Measurements from ENCODE around the gene ANKRD44. TPM values are rescaled to one million over a fixed set of nuclear protein-coding genes. Genes with fewer than 3 reads are reported as not detected.
"Not testable (repeated sequence)": the region's sequence is repeated elsewhere in the genome, so short reads cannot be mapped to it uniquely, and the experiment has no call there.

Gene ANKRD44
- total RNA-seq, 2 donors from 2014 or later: 7.0 to 7.9 TPM

DNA sequence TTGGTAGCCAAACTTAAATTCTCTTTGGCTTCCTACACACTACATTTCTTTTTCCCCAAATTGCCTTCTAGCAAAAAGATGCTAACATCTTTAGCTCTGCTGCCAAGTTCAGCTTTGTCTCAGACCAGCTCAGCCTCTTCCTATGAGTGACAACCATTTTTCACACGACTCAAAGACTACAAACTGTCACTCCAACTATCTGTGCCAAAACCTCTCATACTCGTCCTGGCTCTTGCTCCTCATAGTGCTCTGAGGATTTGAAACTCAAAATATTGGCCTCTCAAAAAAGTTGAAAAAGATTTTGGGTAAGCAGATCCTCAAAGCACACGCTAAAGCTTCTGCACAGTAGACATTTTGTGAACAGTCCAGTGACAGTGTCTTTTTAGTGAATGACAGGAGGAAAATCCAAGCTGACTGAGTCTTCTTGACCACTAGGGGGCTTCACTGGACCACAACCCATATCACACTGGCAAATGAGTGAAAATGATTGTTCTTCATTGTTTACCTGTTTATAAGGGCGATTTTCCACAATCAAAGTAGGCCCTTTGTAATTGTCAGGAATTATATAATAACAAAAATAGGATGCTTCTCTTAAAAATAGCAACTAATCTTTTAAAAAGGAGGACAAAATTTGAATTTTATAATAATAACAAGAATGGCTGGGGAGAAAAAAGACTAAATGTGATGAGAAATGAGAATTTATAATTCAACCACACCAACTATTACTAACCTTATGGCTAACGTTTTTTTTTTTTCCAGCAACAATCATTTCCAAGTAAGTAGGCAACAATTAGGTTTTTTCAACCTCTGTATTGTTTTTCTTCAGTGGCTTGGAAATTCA is 298.6 kb downstream of the ANKRD44 start:
- Histone ChIP-seq H3K36me3 (no peaks in the 10 kb centered on the region), H3K9me3 (no peaks in the 10 kb centered on the region), H3K27me3 (no peaks in the 10 kb centered on the region), H3K9ac (ENCODE audit: low read depth in 2 of 2, low read length in 2 of 2) (no peak overlapping the region), H3K27ac (no peak overlapping the region), H3K4me1 (no peaks in the 10 kb centered on the region), H3K4me3 (no peak overlapping the region)
- TF ChIP-seq, protein P1, sequence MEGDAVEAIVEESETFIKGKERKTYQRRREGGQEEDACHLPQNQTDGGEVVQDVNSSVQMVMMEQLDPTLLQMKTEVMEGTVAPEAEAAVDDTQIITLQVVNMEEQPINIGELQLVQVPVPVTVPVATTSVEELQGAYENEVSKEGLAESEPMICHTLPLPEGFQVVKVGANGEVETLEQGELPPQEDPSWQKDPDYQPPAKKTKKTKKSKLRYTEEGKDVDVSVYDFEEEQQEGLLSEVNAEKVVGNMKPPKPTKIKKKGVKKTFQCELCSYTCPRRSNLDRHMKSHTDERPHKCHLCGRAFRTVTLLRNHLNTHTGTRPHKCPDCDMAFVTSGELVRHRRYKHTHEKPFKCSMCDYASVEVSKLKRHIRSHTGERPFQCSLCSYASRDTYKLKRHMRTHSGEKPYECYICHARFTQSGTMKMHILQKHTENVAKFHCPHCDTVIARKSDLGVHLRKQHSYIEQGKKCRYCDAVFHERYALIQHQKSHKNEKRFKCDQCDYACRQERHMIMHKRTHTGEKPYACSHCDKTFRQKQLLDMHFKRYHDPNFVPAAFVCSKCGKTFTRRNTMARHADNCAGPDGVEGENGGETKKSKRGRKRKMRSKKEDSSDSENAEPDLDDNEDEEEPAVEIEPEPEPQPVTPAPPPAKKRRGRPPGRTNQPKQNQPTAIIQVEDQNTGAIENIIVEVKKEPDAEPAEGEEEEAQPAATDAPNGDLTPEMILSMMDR (IDR thresholded peaks at IDR 0.05): peak; percentile 83
- intact Hi-C loops (cut with DNase I): loop anchor here (5.0 to 10.0 kb wide), 3 partner anchors 95 to 365 kb away; no protein-coding TSS in a partner anchor
- DNase-seq: no peak

GRCh38 chr2:197011021-197011417 is 299.6 kb downstream of the ANKRD44 start:
- no peak for DNase-seq

DNA sequence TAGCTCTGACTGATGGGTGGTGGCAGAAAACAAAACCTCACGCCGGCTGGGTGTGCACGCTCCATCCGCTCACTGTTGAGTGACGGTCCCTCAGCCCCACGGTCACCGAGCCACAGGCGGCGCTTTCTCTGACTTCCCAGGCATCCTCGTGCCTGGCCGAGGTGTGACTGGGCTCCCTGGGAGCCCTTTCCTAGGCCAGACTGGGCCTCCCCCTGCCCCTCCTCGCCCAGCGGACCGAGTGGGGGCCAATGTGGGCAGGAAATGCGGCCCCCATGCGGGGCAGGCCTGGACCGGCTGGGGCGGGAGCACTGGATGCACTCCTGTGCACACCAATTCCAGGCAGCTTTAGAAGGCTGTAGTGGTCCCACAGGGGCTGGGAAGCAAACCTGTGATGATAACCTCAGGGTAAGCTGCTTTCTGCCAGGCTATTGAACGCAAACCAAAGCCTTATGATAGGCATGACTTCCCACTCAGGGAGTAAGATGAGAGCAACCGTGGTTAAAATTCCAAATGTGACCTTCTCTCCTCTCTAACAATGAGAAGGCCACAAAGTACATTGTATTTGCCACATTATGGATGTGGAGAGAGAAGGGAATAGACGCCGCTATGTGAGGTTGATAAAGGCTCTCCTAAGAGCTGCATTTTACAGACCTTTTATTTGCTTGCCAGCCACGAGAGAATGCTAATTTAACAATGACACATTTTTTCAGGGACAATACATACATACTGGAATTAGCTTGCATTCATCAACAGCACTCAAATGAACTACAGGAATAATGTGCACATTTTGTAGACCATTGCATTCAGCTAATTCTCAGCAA is 300.2 kb downstream of the ANKRD44 start:
- intact Hi-C loops (cut with DNase I): loop anchor here (5.0 to 10.0 kb wide), 3 partner anchors 97 to 367 kb away; no protein-coding TSS in a partner anchor
- TF ChIP-seq, protein P1 (IDR thresholded peaks at IDR 0.05): no peak

More at GRCh38 chr2:197011021-197011417, 299.6 kb downstream of the ANKRD44 start:
- Histone ChIP-seq H3K27ac (no peak overlapping the region), H3K4me3 (no peak overlapping the region), H3K9me3 (no peaks in the 10 kb centered on the region), H3K36me3 (no peaks in the 10 kb centered on the region), H3K27me3 (no peaks in the 10 kb centered on the region), H3K4me1 (no peaks in the 10 kb centered on the region), H3K9ac (ENCODE audit: low read depth in 2 of 2, low read length in 2 of 2) (no peak overlapping the region)
- intact Hi-C loops (cut with DNase I): loop anchor here (5.0 to 10.0 kb wide), 3 partner anchors 96 to 366 kb away; no protein-coding TSS in a partner anchor
- TF ChIP-seq, protein P1 (IDR thresholded peaks at IDR 0.05): no peak

DNA sequence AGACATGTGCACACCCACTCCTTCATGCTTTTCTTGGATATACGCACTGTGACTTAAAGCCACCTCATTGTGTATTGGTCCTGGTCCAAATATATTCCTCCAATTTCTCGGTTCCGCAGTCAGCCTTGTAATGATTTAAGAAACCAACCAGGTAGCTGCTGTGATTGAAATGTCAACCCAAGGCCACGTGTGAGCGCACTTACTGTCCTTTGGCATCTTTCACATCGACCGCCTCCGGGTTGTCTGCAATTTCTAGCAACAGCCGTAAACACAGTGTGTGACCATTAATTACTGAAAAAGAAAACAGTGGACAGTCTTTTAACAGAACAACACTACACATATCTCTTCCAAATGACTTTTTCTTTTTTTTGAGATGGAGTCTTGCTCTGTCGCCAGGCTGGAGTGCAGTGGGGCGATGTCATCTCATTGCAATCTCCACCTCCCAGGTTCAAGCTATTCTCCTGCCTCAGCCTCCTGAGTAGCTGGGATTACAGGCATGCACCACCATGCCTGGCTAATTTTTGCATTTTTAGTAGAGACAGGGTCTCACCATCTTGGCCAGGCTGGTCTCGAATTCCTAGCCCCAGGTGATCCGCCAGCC is 301.7 kb downstream of the ANKRD44 start:
- H3K9ac ChIP-seq (ENCODE audit: low read depth in 2 of 2, low read length in 2 of 2); DNase-seq; H3K9me3 ChIP-seq; H3K4me1 ChIP-seq; H3K27ac ChIP-seq; H3K4me3 ChIP-seq; H3K27me3 ChIP-seq; H3K36me3 ChIP-seq: not testable (repeated sequence)
- intact Hi-C loops (cut with DNase I): loop anchor here (10.0 kb wide), 1 partner anchor 154 kb away; no protein-coding TSS in a partner anchor

More for the DNA sequence above, 300.2 kb downstream of the ANKRD44 start:
- H3K9ac ChIP-seq (ENCODE audit: low read depth in 2 of 2, low read length in 2 of 2): no peak overlapping the region
- no peak overlapping the region for H3K27ac ChIP-seq
- no peaks in the 10 kb centered on the region for H3K27me3 ChIP-seq
- no peaks in the 10 kb centered on the region for H3K4me1 ChIP-seq
- no peaks in the 10 kb centered on the region for H3K36me3 ChIP-seq
- no peak for DNase-seq
- no peak overlapping the region for H3K4me3 ChIP-seq
- no peaks in the 10 kb centered on the region for H3K9me3 ChIP-seq

- no peaks in the 10 kb centered on the region for H3K9me3 ChIP-seq
- no peak overlapping the region for H3K27ac ChIP-seq
- no peak overlapping the region for H3K9ac ChIP-seq (ENCODE audit: low read depth in 2 of 2, low read length in 2 of 2)
- TF ChIP-seq, protein P1 (IDR thresholded peaks at IDR 0.05): no peak
- no peak overlapping the region for H3K4me3 ChIP-seq
- H3K27me3 ChIP-seq: no peaks in the 10 kb centered on the region
- intact Hi-C loops (cut with DNase I): loop anchor here (10.0 kb wide), 1 partner anchor 153 kb away; no protein-coding TSS in a partner anchor
- H3K4me1 ChIP-seq: no peaks in the 10 kb centered on the region
- DNase-seq: no peak
- H3K36me3 ChIP-seq: no peaks in the 10 kb centered on the region
Measured at GRCh38 chr2:197007716-197008628, 302.6 kb downstream of the ANKRD44 start.

All from colonic mucosa (tissue), 4 donors.